ENCODE data around the gene CDC123. TPM values are rescaled to one million over a fixed set of nuclear protein-coding genes. Genes with fewer than 3 reads are reported as not detected.
"Not testable (repeated sequence)": the region's sequence is repeated elsewhere in the genome, so short reads cannot be mapped to it uniquely, and the experiment has no call there.

The CDC123 gene
- total and polyA plus RNA-seq, 8 donors = 12.2 to 26.5 (median 21.1) TPM

DNA sequence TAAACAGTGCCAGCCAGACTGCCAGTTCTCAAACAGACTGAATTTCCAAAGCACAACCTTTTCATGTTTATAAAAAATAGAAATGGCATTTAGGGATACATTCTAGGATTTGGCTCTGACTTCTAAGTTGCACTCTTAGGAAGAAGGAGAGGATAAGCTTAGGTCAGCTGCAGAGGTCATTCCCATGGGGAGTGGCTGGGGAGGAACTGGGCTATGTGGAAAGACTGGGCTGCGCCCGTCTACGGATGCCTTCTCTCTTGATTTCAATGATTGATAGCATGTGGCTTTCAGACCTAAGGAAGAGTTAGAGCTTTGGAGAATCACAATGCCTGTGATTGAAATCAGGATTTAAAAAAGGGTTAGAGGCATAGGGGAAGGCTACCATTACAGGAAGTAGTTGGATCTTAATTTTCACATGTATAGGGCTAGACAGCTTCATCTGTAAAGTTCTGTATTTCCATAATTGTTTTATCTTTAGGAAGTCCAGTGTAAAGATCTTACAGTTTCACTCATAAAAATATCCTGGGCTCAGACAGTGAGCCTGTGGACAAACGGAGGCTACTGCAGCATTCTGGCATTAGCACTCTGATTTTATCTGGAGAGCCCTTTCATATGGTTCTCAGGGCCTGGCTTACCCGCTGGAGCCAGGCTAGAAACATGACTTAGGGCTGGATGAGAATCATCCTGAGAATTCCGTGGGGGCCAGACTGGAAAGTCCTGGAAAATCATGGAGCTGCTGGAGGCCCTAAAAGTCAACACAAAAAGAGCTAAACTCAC is 29.8 kb upstream of the CDC123 start:
- Histone ChIP-seq H3K9me3 (peaks cover 0 to 3% (median 0%) of the 10 kb centered on the region in 4 donors), H3K27ac (no peak overlapping the region), H3K4me1 (no peaks in the 10 kb centered on the region), H3K36me3 (peaks cover 0 to 38% (median 6%) of the 10 kb centered on the region in 3 donors), H3K4me3 (no peak overlapping the region), H3K27me3 (no peaks in the 10 kb centered on the region)
- intact Hi-C loops (cut with DNase I) = no loop called here
- DNase-seq (no peak), FAIRE-seq (no peak), ATAC-seq (no peak)
- TF ChIP-seq, protein P1, sequence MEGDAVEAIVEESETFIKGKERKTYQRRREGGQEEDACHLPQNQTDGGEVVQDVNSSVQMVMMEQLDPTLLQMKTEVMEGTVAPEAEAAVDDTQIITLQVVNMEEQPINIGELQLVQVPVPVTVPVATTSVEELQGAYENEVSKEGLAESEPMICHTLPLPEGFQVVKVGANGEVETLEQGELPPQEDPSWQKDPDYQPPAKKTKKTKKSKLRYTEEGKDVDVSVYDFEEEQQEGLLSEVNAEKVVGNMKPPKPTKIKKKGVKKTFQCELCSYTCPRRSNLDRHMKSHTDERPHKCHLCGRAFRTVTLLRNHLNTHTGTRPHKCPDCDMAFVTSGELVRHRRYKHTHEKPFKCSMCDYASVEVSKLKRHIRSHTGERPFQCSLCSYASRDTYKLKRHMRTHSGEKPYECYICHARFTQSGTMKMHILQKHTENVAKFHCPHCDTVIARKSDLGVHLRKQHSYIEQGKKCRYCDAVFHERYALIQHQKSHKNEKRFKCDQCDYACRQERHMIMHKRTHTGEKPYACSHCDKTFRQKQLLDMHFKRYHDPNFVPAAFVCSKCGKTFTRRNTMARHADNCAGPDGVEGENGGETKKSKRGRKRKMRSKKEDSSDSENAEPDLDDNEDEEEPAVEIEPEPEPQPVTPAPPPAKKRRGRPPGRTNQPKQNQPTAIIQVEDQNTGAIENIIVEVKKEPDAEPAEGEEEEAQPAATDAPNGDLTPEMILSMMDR (IDR thresholded peaks at IDR 0.05) = no peak
- WGBS, 2 donors = 89 to 93% methylated on average over 6 of the region's 6 CpGs

DNA sequence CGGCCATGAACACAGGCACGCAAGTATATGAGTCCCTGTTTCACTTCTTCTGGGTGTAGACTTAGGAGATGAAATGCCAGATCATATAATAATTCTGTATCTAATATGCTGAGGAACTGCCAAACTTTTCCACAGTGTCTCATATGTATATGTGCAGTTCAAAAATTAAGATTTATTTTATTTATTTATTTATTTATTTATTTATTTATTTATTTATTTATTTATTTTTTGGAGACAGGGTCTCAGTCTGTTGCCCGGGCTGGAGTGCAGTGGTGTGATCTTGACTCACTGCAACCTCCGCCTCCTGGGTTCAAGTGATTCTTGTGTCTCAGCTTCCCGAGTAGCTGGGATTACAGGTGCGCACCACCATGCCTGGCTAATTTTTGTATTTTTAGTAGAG is 24.5 kb upstream of the CDC123 start:
- WGBS, 2 donors = 88 to 96% methylated on average over 6 of the region's 6 CpGs
- ATAC-seq; DNase-seq; H3K4me3 ChIP-seq; H3K27me3 ChIP-seq; FAIRE-seq; H3K27ac ChIP-seq; H3K4me1 ChIP-seq; intact Hi-C loops (cut with DNase I); H3K9me3 ChIP-seq: not testable (repeated sequence)
- peaks cover 0 to 51% (median 6%) of the 10 kb centered on the region in 3 donors for H3K36me3 ChIP-seq

DNA sequence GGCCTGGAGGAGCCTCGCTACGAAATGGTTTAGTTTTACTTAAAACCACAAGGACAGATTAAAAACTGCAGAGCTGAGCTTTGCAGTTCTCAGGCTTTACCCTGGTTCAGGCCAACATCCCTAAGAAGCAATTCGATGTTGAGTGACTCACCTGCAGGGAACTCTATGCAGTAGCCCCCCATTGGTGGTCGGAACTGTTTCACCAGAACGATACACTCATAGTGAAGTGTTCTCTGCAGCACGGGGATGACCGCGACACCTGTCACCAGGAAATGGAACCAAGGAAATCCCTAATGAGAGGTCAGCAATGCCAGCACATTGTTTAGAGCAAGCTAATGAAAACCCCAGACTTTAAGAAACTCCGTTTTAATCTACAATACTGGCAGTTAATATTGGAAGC is 18.3 kb upstream of the CDC123 start:
- no peak for DNase-seq
- Histone ChIP-seq H3K27ac (no peak overlapping the region), H3K4me1 (no peaks in the 10 kb centered on the region), H3K27me3 (no peaks in the 10 kb centered on the region), H3K36me3 (peaks cover 0 to 22% (median 0%) of the 10 kb centered on the region in 3 donors), H3K4me3 (no peak overlapping the region), H3K9me3 (no peaks in the 10 kb centered on the region)
- TF ChIP-seq, protein P1 (IDR thresholded peaks at IDR 0.05) = no peak
- ATAC-seq = no peak
- no peak for FAIRE-seq
- WGBS, 2 donors = 91 to 92% methylated on average over 9 of the region's 9 CpGs
- intact Hi-C loops (cut with DNase I) = no loop called here

DNA sequence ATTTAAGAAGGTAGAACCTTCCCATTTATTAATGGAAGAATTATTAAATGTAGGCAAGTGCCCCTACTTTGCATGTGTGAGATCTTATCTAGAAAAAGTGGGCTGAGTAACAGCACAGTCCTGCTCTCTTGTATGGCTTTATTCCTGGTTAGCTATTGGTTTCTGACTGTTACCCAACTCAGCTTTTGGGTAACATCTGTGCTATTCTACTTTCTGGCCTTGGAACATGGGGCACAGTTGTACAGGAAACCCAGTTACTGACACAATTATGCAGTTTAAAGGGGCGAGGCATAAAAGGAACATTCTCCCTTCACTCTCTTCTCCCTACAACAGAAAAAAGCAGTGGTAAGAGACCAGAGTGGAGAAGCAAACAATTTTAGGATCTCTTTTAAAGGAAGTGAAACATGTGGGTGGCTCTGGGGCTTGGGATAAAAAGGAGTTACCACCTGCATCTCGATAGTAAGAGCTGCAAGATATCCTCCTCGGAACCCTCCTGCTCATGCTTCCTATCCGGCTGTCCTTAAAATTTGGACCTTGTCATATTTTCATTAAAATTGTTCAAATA is 16.3 kb upstream of the CDC123 start:
- Histone ChIP-seq H3K36me3 (peaks cover 0 to 16% (median 0%) of the 10 kb centered on the region in 3 donors), H3K27ac (no peak overlapping the region), H3K27me3 (no peaks in the 10 kb centered on the region), H3K4me1 (no peaks in the 10 kb centered on the region), H3K9me3 (no peaks in the 10 kb centered on the region), H3K4me3 (no peak overlapping the region)
- ATAC-seq (no peak), DNase-seq (no peak), FAIRE-seq (no peak)
- TF ChIP-seq, protein P1 (IDR thresholded peaks at IDR 0.05) = no peak
- 85 to 96% methylated on average over 4 of the region's 4 CpGs for WGBS, 2 donors
- intact Hi-C loops (cut with DNase I) = loop anchor here in 1 of 3 donors (10.0 kb wide), 1 partner anchor 385 kb away; no protein-coding TSS in a partner anchor

DNA sequence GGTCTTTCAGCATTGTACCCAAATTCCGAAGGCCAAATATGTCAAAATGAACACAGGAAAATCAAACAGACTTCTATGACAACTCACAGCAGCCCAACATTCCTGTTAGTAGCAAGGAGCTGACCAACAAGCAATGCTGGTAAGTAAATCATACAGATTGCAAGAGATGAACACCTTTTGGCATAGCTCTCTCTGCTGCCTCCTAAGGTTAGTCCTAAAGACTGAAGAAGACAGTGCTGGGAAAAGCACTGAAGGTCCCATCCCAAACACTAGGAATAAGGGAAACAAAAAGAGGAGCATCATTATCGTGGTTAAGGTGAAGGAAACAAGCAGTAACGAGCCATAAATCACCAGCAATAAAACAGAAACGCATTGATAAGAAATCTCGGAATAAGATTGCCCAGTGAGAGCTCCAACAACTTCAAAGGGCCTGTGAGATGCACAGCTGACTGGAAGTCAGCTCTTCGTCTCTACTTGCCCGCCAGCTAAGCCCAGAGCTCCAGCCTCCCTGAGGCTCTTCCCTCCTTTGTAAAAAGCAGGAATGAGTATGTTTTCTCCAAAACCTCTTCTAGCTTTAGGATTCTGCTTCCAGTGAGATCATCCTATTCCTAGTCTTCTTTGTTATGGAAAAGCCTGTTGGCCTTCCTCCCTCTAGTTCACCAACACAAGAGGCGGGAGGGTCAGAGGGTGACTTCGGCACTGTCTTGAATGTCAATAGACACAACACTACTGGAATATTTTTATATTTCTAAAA is 15.6 kb upstream of the CDC123 start:
- peaks cover 0 to 21% (median 4%) of the 10 kb centered on the region in 3 donors for H3K36me3 ChIP-seq
- H3K27ac ChIP-seq = no peak overlapping the region
- H3K4me1 ChIP-seq = no peaks in the 10 kb centered on the region
- ATAC-seq (no peak), FAIRE-seq (no peak), DNase-seq (no peak)
- no peaks in the 10 kb centered on the region for H3K9me3 ChIP-seq
- H3K4me3 ChIP-seq = no peak overlapping the region
- H3K27me3 ChIP-seq = no peaks in the 10 kb centered on the region
- TF ChIP-seq, protein P1 (IDR thresholded peaks at IDR 0.05) = no peak
- intact Hi-C loops (cut with DNase I) = loop anchor here in 1 of 3 donors (10.0 kb wide), 1 partner anchor 386 kb away; no protein-coding TSS in a partner anchor
- 84% methylated on average over 9 of the region's 9 CpGs for WGBS, 2 donors
